ELF-1 (cell line): ENCODE data around the gene AGTR1.

Source experiments
- DNase-seq: peaks from one replicate; pipeline ENCODE4 v3.0.0-alpha.2; 2016; ENCODE audit warnings: low read depth, low spot score

Gene AGTR1

GRCh38 chr3:148697306-148698189, at the start of gene AGTR1:
TSS of gene AGTR1 (plus strand) at chr3:148697903. CDS start at chr3:148741036, 43,133 bp downstream.
- DNase-seq, result peak; percentile 85

- DNase-seq, result no peak
Measured at GRCh38 chr3:148648685-148649352, 48.9 kb upstream of the AGTR1 start.

- DNase-seq, result no peak
Measured at GRCh38 chr3:148651549-148651948, 46.2 kb upstream of the AGTR1 start.

- no peak for DNase-seq
Measured at GRCh38 chr3:148654433-148654832, 43.3 kb upstream of the AGTR1 start.

- DNase-seq, result no peak
Measured at GRCh38 chr3:148657470-148657869, 40.2 kb upstream of the AGTR1 start.

- DNase-seq, result no peak
Measured at GRCh38 chr3:148659512-148659911, 38.2 kb upstream of the AGTR1 start.

GRCh38 chr3:148680289-148680688, 17.4 kb upstream of the AGTR1 start:
- no peak for DNase-seq

GRCh38 chr3:148681080-148681479, 16.6 kb upstream of the AGTR1 start:
- DNase-seq, result no peak

- no peak for DNase-seq
Measured at GRCh38 chr3:148682997-148683396, 14.7 kb upstream of the AGTR1 start.

GRCh38 chr3:148694116-148694515, 3.6 kb upstream of the AGTR1 start:
- no peak for DNase-seq

GRCh38 chr3:148698190-148698810, 597 bp downstream of the AGTR1 start:
- peak; percentile 3 for DNase-seq

- DNase-seq, result no peak
Measured at GRCh38 chr3:148705314-148705713, 7.6 kb downstream of the AGTR1 start.

GRCh38 chr3:148707601-148708380, 10.1 kb downstream of the AGTR1 start:
- DNase-seq, result no peak

- no peak for DNase-seq
Measured at GRCh38 chr3:148708409-148708808, 10.7 kb downstream of the AGTR1 start.

- no peak for DNase-seq
Measured at GRCh38 chr3:148709560-148710253, 12.0 kb downstream of the AGTR1 start.

- peak; percentile 10 for DNase-seq
Measured at GRCh38 chr3:148710665-148711064, 13.0 kb downstream of the AGTR1 start.

- no peak for DNase-seq
Measured at GRCh38 chr3:148711981-148712666, 14.4 kb downstream of the AGTR1 start.

- DNase-seq, result no peak
Measured at GRCh38 chr3:148714521-148714920, 16.8 kb downstream of the AGTR1 start.

GRCh38 chr3:148716657-148717056, 19.0 kb downstream of the AGTR1 start:
- no peak for DNase-seq

GRCh38 chr3:148717885-148718561, 20.3 kb downstream of the AGTR1 start:
- no peak for DNase-seq
